GM19351 (cell line): ENCODE data around the gene PYGB.

ENCODE experiments used
- ATAC-seq: cut with Tn5 transposase; IDR thresholded peaks from one replicate; pipeline ENCODE4 v1.9.1; 2021; ENCODE audit warnings: mild to moderate bottlenecking, moderate library complexity; ENCODE audit not compliant: unreplicated experiment

Gene PYGB

GRCh38 chr20:25280574-25281535 lies 33.0 kb downstream of the PYGB start:
- no peak for ATAC-seq

DNA sequence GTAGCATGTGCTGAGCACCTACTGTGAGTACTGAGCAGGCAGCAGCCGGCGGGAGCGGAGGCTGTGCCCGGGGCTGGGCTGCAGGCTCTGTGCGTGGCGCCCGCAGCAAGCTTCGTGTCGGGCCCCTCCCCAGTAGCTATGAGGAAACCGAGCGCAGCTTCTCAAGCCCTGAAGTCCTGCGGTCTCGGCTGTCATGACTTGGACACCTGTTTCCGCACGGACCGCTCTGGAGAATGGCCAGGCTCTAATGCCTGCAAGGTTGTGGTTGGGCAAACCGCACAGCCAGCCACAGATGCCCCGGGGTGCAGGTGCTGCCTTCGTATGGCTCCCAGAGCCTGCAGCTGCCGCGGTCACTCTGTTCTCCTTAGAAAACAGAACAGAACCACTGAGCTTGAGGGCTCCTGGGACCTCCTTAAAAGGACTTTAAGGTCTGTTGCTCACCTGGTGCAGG lies 33.7 kb downstream of the PYGB start:
- peak; percentile 73 for ATAC-seq

DNA sequence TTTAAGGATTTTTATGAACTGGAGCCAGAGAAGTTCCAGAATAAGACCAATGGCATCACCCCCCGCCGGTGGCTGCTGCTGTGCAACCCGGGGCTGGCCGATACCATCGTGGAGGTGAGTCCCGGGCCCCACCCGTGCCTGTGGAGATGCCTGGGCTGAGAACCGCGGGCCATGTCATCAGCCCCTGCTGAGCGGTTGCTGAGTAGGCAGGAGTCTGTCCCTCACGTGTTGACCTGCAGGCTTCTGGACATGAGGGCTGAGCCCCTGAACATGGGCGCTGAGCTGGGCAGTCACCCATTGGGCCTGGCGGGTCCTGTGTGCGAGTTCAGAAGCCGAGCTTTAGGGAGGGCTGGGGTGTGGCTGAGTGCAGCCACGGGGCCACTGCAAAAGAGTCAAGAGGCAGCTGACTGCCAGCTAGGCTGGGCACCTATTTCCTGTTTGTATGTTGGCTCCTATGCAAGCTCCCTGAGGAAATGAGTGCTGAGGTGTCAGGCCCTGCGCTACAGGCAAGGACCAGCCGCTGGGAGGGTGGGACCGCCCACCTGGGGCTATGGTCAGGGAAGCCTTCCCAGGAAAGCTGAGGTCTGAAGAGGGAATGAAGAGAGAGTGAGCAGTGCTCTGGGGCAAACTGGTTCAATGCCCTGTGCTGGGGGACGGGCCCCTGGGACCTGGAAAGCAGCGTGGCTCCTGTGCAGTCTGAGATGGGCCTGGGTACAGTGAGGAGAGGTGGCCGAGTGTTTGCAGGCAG lies 34.3 kb downstream of the PYGB start:
- peak; percentile 29 for ATAC-seq

GRCh38 chr20:25282796-25283195 lies 34.9 kb downstream of the PYGB start:
- ATAC-seq = no peak

- no peak for ATAC-seq
These were observed 35.5 kb downstream of the PYGB start for GRCh38 chr20:25283221-25283951.

GRCh38 chr20:25284131-25284601 lies 36.3 kb downstream of the PYGB start:
- no peak for ATAC-seq

GRCh38 chr20:25285091-25285647 lies 37.3 kb downstream of the PYGB start:
- ATAC-seq = no peak

GRCh38 chr20:25285856-25286798 lies 38.2 kb downstream of the PYGB start:
- ATAC-seq = no peak

GRCh38 chr20:25286917-25287316 lies 39.0 kb downstream of the PYGB start:
- no peak for ATAC-seq

GRCh38 chr20:25287631-25288290 lies 39.9 kb downstream of the PYGB start:
- ATAC-seq = no peak

DNA sequence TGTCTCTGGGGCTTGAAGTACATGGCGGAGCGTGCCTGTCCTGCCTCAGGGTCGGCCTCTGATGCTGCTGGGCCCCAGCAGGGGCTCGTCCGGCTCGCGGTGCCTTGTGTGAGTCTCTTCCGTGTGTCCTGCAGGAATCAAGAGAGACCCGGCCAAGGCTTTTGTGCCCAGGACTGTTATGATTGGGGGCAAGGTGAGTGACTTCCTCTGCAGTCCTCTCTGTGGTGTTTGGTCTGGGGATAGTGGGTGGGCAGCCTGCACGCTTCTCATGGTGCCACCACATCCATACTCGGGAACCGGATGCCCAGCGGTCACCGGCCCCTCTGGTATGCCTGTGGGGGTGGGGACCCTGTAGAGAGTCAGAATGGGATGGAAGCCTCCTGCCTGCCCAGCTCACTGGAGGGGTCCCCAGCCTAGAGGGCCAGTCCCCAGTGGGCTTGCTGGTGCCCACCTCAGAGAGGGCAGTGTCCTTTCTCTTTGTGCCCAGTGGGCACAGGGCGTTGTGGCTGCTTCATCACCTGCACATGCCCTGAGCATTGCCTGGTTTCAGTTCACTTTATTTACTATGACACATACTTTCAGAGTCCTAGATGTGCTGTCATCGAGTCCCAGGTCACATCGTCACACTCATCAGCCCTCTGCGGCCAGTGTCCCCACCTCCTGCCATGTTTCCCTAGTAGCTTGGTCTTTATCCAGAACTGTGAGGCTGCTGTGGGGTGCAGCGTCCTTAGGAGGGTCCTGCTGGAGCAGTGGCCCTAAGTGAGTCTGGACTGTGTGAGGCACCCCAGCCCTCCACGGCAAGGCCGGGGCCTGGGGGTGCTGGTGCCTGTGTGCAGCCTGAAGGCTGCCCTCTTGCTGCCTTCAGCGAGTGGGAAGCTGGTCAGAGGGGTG lies 40.7 kb downstream of the PYGB start:
- ATAC-seq = peak; percentile 99

- ATAC-seq = no peak
These were observed 42.2 kb downstream of the PYGB start for GRCh38 chr20:25289886-25290597.

DNA sequence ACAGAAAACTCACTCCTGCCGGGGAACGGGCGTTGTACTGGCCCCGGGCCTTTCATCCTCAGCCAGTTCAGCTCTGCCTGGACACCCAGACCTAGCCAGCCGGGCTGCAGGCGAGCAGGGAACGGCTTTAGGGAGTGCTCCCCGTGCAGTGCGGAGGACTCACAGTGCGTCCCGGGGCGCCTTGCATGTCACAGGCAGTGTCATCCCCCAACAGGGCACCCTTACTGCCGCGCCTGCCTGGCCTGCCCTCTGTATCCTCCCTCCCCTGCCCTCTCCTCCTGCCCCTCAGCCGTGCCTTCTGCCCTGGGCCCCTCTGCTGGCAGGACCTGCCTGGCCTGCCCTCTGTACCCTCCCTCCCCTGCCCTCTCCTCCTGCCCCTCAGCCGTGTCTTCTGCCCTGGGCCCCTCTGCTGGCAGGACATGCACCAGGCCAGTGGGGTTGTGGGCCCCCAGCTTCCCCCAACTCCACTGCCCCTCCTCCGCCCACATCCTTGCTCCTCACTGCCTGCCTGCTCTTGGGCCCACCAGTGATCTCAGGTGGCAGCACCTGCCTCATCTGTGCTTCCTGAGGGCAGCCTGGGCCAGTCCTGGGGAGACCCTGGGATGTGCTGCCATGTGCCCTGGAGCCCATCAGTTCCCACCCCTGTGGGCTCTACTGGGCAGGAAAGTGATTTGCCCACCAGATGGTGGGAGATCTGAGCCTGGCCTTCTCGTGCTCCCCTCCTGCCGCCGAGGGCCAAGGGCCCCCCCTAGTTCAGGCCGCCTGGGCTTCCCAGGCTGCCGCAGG lies 43.0 kb downstream of the PYGB start:
- no peak for ATAC-seq

DNA sequence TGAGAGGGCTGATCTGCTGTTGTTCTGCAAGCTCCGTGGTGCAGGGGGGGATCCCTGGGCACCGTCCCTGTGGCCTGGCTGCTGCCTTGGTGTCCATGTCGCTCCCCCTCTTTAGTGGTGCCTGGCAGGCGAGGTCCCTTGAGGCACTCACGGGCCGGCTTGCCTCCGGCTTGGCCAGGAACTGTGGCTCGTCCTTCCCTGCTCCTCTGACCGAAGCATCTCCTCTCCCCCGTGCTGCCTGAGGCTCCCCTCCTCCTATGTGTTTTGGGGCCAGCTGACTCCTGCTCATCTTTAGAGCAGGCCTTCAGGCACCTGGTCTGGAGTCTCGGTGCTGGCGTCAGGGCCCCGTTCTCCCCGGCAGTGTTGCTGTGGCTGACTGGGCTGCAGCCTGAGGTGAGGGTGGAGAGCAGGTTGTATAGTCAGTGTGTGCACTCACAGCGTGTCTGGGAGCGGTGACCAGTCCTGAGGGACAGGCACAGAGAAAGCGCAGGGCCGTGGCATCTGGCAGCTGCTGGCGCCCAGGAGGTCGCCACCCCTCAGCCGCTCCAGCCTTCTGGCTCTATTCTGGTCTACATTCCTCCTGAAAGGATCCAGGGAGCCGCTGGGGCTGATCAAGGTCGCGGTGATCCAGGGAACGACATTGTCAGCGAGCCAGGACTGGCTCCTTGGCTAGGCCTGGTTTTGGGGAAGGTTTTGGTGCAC lies 43.7 kb downstream of the PYGB start:
- ATAC-seq = no peak

GRCh38 chr20:25292176-25292891 lies 44.4 kb downstream of the PYGB start:
- no peak for ATAC-seq
